Choroid plexus epithelial cell (primary cell): ENCODE measurements around the gene RHOBTB1.

Experiments used
- DNase-seq: peaks from one replicate; pipeline ENCODE4 v3.0.0-alpha.2; 2010; ENCODE audit warnings: low read depth
- H3K4me3 ChIP-seq: 2 replicates; pipeline ENCODE4 v1.5.1; 2011; ENCODE audit warnings: low read depth, mild to moderate bottlenecking, control low read depth, low read length, moderate library complexity
- TF ChIP-seq, protein P1 (sequence below): conservative IDR thresholded peaks from 2 replicates; pipeline ENCODE4 v1.5.1; 2011; ENCODE audit warnings: low read depth, mild to moderate bottlenecking, control low read depth, inconsistent platforms, low read length, moderate library complexity

RHOBTB1 gene, protein sequence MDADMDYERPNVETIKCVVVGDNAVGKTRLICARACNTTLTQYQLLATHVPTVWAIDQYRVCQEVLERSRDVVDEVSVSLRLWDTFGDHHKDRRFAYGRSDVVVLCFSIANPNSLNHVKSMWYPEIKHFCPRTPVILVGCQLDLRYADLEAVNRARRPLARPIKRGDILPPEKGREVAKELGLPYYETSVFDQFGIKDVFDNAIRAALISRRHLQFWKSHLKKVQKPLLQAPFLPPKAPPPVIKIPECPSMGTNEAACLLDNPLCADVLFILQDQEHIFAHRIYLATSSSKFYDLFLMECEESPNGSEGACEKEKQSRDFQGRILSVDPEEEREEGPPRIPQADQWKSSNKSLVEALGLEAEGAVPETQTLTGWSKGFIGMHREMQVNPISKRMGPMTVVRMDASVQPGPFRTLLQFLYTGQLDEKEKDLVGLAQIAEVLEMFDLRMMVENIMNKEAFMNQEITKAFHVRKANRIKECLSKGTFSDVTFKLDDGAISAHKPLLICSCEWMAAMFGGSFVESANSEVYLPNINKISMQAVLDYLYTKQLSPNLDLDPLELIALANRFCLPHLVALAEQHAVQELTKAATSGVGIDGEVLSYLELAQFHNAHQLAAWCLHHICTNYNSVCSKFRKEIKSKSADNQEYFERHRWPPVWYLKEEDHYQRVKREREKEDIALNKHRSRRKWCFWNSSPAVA

DNA sequence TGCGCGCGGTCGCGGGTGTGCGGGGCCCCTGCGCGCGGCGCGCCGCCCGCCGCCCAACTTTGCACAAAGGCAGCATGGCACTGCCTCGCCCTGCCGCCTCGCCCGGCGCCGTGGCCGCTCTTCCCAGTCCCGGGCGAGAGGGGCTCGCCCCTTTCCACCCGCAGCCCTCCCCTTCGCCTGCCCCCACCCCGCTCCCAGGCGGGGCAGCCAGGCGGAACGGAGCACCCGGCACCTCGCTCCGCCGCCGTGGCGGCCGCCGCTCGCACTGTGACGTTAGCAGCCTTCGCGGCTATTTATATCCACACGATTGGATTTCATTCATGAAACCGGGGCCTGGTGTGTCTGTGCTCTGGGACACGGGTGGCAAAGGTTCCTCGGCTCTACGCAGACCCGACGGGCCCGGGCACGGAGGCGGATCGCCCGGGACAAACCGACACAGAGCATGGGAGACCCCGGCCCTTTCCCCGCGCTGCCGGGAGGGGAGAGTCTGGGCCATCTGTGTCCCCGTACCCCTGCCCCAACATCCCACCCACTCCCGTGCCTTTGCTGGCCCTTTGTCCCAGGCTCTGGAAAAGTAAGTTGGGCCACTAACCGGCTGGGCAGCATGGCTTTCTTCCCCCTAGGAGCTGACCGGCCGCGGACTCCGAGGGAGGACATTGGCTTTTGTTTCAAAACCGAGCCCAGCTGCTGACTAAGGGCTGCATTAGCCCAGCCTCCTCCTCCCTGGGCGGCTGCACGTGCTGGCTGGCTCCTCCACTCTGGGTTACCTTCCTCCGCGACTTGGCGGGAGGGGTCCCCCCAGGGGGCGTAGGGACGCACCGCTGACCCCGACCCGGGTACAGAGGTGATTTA, at the start of gene RHOBTB1:
Gene RHOBTB1 (minus strand): TSS at position 128 of the 852 bp plus-strand sequence. CDS start 32,643 bp downstream, outside the sequence.
- peak; percentile 80 for DNase-seq
- H3K4me3 ChIP-seq = peak within 1 kb of the TSS; percentile 78
- TF ChIP-seq, protein P1, sequence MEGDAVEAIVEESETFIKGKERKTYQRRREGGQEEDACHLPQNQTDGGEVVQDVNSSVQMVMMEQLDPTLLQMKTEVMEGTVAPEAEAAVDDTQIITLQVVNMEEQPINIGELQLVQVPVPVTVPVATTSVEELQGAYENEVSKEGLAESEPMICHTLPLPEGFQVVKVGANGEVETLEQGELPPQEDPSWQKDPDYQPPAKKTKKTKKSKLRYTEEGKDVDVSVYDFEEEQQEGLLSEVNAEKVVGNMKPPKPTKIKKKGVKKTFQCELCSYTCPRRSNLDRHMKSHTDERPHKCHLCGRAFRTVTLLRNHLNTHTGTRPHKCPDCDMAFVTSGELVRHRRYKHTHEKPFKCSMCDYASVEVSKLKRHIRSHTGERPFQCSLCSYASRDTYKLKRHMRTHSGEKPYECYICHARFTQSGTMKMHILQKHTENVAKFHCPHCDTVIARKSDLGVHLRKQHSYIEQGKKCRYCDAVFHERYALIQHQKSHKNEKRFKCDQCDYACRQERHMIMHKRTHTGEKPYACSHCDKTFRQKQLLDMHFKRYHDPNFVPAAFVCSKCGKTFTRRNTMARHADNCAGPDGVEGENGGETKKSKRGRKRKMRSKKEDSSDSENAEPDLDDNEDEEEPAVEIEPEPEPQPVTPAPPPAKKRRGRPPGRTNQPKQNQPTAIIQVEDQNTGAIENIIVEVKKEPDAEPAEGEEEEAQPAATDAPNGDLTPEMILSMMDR = no peak

DNA sequence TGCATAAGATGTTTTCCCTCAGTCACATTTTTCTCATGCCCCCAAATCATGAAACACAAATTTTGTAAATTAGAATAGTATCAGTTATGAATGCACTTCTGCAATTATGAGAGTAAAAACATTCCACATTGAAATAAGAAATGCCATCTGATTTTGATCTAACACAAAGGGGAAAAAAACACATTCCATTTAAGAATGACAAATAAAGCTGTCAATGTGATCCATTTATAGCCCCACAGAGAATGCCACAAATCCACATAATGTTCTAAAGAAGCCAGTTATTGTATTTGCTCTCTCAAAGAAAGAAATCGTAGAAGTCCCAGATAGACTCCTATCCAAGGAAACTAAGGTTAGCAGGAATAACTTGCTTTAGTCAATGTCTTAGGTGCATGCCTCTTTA, 48.7 kb upstream of the RHOBTB1 start:
- no peak for DNase-seq
- TF ChIP-seq, protein P1 = no peak
- no peak overlapping the region for H3K4me3 ChIP-seq

DNA sequence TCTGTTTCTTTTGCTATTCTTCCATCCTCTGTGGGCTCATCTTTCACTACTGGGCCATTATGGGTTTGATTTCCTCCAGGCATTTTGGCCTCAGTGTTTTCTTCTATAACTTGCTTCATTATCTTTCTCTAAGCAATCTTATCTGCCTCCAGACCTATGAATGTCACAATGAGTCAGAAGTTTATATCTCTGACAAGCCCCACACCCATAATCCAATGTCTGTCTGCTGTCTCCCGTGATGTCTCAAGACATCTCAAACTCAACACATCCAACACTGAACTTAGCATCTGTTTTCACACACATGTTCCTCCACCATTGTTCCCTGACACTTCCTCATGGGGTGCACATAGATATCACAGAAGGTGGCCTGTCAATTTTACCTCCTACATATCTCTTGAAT, 46.7 kb upstream of the RHOBTB1 start:
- TF ChIP-seq, protein P1 = no peak
- H3K4me3 ChIP-seq = no peak overlapping the region
- no peak for DNase-seq

DNA sequence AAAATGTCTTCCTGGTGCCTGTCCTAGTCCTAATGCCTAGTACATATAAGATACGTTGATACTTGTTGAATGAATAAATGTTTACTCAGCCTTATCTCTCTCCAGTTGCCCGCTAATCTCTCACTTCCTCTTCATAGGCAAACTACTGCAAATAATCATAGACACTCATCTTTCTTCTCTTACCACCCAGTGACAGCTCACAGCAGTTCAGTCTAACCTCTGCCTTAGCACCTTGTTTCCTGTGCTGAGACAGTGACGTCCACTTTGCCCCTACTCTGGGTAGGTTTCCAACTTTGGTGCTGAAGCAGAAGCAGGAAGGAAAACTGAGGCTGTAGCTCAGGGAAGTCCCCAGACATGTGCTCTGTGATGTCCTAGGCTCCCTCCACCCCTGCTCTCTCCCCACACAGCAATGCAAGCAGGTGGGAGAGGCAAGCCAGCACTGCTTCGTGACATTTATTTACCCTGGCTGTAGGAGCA, 45.5 kb upstream of the RHOBTB1 start:
- TF ChIP-seq, protein P1 = no peak
- no peak for DNase-seq
- H3K4me3 ChIP-seq = no peak overlapping the region

DNA sequence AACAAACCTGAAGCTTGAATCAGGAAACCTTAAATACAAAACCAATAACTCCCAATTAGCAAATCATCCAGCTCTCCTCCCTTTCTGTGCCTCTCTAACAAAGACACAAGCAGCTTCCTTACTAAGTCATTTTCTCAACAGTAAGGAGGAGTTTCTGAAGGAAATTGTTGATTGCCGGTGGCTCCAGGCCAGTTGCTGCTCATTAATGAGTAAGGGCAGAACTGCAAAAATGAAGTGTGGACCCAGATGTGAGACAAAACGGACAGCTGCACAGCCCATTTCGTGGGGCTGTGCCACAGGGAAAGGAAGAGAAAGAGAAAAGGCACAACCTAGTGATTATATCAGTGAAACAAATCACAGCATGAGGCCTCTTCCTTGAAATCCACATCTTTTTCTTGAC, 42.8 kb upstream of the RHOBTB1 start:
- no peak for DNase-seq
- H3K4me3 ChIP-seq = no peak overlapping the region
- TF ChIP-seq, protein P1 = no peak

DNA sequence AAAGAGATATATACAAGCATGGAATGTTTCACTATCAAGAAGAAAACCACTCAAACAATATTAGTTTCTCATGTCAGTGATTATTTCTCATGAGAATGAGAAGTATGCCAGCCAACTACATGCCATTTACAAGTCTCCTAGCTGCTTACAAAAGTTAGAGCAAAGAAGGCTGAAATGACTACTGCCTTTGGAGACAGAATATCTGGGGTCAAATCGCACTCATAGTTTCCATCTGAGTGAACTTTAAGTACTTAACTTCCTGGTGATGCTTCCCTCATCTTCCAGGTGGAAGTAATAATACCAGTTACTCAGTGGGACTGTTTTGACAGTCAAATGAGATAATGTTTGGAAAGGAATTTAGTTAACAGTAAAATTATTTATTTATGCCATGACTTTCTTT, 42.0 kb upstream of the RHOBTB1 start:
- no peak for DNase-seq
- TF ChIP-seq, protein P1 = no peak
- no peak overlapping the region for H3K4me3 ChIP-seq
